ENCODE measurements around the gene KRTAP10-7.
"Not testable (repeated sequence)": the region's sequence is repeated elsewhere in the genome, so short reads cannot be mapped to it uniquely, and the experiment has no call there.

Gene KRTAP10-7

DNA sequence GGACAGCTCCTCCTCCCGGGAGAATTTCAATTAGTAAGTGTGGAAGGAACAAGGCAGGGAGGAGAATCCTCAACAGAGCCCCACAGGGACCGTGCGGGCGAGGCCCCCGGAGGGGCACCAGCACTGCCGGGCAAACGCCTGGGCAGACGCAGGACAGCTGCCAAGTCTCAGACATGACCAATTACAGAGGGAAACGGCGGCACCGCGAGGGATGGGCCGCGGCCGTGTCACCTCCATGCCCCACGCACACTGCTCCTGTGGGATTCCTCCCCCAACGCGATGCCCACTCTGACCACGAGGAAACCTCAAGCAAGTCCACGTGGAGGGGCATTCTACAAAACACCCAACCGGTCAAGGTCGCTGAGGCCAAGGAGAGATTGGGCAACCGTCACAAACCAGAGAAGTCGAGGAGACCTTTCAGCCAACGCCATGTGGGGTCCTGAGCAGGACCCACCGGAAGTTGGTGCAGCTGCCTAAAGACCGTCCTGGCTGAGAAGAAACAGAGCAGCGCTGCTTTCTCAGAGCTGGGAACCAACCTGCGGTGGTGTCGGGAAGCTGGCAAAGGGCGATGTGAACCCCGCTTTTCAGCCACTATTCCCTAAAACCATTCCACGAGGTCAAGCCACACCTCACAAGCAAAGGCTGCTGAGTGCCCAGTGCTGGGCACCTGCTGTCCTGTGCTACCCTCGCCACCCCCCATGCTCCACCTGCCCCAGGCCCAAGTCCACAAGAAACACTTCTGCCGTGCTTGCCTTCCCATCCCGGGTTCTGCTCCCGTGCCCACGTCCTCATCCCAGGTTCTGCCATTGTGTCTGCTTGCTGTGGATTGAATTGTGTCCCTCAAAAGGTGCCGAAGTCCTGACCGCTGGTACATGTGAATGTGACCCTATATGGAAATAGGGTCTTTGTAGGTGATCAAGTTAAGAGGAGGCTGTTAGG, 28.3 kb upstream of the KRTAP10-7 start:
- DNase-seq (ENCODE audit: low read depth), result no peak

DNA sequence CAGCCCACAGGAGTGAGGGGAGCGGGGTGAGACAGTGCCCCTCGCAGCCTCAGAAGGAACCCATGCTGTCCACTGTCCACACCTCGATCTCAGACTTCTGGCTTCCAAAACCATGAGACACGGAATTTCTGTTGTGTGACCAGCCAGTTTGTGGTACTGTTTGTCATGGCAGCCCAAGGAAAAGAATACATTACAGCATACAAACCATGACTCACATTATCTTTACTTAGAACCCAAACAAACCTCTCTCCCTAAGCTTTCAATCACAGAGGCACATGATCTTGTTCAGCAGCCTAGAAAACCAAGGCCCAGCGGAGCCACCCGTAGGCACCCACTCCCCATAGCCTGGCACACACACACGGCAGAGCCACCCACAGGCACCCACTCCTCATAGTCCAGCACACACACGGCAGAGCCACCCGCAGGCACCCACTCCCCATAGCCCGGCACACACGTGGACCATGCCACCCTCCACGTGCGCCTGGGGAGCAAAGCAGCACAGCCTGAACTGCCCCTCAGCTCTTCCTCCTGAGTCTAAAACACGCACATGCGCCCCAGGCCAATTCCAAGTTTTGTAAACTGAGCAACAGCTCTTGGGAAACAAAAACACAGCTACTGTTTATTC, 27.3 kb upstream of the KRTAP10-7 start:
- DNase-seq (ENCODE audit: low read depth), result no peak

DNA sequence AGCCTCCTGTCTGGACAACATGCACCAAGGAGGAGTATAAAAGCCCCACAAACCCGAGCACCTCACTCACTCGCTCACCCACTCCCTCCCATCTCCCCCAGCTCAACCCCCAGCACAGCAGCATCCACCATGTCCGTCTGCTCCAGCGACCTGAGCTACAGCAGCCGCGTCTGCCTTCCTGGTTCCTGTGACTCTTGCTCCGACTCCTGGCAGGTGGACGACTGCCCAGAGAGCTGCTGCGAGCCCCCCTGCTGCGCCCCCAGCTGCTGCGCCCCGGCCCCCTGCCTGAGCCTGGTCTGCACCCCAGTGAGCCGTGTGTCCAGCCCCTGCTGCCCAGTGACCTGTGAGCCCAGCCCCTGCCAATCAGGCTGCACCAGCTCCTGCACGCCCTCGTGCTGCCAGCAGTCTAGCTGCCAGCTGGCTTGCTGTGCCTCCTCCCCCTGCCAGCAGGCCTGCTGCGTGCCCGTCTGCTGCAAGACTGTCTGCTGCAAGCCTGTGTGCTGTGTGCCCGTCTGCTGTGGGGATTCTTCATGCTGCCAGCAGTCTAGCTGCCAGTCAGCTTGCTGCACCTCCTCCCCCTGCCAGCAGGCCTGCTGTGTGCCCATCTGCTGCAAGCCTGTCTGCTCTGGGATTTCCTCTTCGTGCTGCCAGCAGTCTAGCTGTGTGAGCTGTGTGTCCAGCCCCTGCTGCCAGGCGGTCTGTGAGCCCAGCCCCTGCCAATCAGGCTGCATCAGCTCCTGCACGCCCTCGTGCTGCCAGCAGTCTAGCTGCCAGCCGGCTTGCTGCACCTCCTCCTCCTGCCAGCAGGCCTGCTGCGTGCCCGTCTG, 26.6 kb upstream of the KRTAP10-7 start, which contains the start of gene KRTAP10-4:
Gene KRTAP10-4 (plus strand): TSS at position 100 of the 827 bp plus-strand sequence. CDS start 30 bp downstream, at position 130.
- not testable (repeated sequence) for DNase-seq (ENCODE audit: low read depth)

DNA sequence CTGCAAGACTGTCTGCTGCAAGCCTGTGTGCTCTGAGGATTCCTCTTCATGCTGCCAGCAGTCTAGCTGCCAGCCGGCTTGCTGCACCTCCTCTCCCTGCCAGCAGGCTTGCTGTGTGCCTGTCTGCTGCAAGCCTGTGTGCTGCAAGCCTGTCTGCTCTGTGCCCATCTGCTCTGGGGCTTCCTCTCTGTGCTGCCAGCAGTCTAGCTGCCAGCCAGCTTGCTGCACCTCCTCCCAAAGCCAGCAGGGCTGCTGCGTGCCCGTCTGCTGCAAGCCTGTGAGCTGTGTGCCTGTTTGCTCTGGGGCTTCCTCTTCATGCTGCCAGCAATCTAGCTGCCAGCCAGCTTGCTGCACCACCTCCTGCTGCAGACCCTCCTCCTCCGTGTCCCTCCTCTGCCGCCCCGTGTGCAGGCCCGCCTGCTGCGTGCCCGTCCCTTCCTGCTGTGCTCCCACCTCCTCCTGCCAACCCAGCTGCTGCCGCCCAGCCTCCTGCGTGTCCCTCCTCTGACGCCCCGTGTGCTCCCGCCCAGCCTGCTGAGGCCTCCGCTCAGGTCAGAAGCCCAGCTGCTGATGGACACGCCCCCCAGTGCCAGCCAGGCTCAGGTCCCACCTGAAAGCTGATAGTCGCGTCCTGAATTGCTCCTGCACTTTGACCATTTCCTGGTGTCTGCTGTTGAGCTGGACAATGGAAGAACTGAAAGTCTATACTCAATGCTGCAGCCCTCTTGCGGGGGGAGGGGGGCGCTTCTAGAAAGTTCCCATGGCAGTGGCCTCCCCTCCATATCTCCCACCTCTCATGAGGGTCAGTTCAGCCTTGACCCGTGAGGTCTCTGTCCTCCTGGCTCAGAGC, 25.7 kb upstream of the KRTAP10-7 start:
- no peak for DNase-seq (ENCODE audit: low read depth)

DNA sequence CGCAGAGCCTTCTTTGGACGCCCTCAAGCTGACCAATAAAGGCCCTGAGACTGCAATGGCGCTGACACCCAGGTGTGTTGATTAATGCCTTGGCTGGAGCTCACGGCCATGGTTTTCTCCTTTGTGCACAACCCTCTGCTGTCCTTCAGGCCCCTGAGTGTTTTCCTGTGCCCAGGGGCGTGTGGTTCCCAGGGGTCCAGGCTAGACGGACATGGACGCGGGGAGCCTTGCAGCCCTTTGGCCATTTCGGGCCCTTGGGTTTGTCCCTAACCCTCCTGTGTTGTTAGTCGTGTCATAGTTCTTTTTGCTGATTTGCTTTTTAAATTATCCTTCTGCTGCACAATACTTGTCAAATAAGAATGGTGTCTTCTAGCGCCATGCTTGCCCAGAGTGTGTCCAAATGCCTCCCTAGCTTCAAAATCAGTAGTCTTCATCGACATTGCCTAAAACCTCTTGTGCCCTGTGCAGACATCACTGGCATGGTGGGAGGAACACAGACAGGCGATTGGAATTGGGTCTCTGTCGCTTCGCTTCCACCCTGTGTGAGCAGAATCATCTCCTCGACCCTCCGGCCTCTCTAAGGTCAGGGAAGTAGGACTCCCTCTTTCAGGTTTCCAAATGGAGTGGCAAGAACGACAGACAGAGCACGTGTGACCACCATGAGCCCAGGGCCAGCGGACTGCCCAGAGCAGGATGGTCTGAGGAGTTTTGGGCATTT, 24.9 kb upstream of the KRTAP10-7 start:
- no peak for DNase-seq (ENCODE audit: low read depth)

DNA sequence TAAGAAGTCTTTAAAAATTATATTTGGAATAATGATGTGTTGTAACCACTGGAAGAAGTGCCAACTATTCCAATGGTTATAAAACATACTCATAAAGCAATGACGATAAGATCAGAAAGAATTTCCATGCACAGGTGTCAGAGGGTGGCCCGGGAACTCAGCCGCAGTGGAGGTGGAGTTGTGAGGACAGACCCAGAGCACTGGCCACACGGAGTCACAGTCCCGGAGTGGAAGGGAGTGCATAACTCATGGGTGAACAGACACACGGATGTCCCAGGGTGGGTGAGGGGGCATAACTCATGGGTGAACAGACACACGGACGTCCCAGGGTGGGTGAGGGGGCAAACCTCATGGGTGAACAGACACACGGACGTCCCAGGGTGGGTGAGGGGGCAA, 24.4 kb upstream of the KRTAP10-7 start:
- no peak for DNase-seq (ENCODE audit: low read depth)

DNA sequence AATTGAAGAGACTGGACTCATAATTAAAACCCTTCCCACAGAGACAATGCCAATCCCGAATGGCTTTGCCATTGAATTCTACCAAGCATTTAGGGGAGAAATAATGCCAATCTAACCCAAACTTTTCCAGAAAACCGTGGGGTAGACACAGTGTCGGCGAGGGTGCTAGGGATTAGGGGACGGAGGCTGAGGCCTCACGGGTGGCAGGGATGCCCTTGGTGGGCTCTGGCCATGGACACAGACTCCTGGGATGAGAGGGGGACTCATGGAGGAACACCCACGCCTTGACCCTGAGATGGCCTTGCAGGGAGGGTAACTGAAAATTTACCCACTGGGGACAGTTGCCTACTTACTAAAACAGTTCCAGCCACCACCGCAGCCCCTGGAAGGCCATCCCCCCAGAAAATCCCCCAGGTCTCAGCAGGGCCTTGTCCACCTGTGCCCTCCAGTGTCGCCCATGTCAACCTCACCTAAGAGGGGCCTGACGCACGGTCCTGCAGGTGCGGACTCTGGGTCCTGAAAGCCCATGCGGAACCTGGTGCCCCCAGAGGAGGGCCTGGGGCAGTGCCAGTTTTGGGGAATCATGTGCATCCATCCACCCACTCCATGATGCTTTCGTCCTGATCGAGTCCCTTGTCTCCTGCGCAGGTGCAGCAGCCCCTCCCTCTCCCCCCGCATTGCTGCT, 21.9 kb upstream of the KRTAP10-7 start:
- DNase-seq (ENCODE audit: low read depth), result no peak

DNA sequence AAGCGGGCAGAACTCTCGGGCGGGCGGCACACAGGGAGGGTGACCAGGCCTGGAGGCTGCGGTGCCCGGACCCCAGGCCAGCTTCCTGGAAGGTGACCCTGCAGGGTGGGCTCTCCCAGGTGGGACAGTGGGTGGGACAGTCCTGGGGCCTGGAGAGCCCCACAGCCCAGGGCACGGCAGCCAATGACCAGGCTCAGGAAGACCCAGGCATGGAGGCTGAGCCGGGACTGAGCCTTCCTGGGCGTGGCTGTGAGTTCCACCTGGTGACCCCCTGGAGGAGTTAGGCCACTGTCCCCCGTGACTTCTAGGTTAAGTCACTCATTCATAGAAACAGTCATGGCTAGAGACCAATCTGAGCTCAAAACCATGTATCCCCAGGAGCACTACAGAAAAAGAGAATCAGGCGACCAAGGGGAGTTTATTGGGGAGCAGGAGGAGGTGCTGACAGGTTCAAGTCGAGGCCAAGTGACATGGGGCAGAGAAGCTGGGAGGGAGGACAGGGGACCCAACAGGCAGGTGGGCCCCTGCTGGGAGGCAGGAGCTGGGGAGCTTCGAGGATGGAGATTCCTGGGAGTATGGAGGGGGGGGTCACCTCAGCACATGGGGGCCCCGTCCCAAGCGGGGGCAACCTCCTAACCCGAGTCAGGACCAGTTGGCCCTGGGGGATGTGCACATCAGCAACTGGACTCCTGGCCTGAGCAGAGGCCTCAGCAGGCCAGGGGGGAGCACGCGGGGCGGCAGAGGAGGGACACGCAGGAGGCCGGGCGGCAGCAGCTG, 21.2 kb upstream of the KRTAP10-7 start:
- DNase-seq (ENCODE audit: low read depth), result no peak

DNA sequence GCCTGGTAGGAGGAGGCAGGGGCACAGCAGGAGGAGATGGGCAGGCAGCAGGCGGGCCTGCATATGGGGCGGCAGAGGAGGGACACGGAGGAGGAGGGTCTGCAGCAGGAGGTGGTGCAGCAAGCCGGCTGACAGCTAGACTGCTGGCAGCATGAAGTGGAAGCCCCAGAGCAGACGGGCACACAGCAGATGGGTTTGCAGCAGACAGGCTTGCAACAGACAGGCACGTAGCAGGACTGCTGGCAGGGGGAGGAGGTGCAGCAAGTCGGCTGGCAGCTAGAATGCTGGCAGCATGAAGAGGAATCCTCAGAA, 20.6 kb upstream of the KRTAP10-7 start:
- no peak for DNase-seq (ENCODE audit: low read depth)

DNA sequence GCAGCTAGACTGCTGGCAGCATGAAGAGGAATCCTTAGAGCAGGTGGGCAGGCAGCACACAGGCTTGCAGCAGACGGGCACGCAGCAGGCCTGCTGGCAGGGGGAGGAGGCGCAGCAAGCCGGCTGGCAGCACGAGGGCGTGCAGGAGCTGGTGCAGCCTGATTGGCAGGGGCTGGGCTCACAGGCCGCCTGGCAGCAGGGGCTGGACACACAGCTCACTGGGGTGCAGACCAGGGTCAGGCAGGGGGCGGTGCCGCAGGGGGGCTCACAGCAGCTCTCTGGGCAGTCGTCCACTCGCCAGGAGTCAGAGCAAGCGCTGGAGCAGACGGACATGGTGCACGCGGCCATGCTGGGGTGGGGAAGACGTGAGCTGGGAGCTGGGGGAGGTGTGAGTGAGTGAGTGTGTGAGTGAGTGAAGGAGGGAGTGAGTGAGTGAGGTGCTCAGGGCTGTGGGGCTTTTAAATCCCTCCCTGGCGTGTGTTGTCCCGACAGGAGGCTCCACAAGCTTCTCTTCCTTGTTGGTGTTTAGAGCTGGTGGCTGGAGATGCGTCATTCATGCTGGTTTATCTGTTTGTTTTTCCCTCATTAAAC, 20.1 kb upstream of the KRTAP10-7 start, which contains the start of gene KRTAP10-5:
Gene KRTAP10-5 (minus strand): TSS at position 374 of the 591 bp plus-strand sequence. CDS start 26 bp downstream, at position 348.
- not testable (repeated sequence) for DNase-seq (ENCODE audit: low read depth)

DNA sequence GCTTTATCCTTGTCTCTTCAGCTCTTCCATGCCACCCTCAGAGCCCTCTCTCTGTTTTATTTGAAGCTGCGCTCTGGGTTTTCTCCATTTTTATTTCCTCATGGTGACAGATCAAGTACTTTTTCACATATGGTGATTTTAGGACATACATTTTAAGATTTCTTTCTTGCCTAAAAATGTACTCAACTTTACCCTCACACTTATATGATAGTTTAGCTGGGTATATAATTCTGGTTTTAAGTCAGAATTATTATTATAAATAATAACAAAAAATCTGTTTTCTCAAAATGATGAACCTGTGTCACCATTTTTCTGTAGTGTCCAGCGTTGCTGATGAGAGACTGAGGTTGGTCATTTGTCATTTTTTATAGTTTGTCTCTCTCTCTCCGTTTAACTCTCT, 19.2 kb upstream of the KRTAP10-7 start:
- DNase-seq (ENCODE audit: low read depth), result no peak

DNA sequence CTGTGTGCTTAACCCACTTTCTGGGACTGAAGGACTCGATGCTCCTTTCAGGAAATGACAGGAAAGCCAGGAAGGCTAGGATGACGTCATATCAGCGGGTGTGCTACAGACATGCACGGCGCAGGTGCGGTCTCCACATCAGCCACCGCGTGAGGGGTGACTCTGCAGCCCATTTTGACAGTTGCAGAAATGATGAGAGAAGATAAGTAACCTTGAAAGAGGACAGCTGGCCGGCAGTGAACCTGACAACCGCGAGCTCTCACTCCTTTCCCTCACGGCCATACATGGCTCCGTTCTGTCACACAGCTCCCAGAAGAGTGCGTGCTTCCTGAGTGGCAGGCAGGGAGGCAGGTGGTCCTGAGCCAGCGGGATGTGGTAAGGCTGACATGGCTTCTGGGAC, 18.3 kb upstream of the KRTAP10-7 start:
- DNase-seq (ENCODE audit: low read depth), result no peak

DNA sequence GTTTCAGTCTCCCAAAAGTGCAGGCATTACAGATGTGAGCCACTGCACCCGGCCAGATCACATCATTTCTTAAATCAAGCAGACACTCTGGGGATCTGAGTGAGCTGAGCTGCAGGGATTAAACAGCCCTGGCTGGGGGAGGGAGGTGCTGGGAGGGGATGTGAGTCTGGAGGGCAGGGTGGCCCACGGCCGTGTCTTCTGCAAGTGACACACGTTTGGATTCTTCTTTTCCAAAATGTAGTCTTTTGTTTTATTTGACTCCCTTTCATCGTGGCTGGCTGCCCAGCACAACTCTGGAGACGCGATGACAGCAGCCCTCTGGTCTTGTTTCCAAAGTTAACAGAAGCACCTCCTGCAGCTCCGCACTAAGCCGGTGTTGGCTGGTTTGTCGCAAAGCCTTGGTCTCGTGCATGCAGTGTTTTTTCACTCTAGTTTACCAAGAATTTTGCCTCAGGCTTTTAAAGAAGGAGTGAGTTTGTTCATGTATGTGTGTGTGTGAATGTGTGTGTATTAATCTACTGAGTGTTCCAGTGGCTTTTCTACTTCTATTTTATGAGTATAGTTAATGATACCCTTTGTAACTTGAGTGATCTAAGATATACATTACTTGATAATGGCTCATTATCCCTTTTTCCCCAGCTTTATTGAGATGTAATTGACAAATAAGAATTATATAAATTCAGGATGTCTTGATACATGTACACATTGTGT, 17.2 kb upstream of the KRTAP10-7 start:
- DNase-seq (ENCODE audit: low read depth), result no peak

DNA sequence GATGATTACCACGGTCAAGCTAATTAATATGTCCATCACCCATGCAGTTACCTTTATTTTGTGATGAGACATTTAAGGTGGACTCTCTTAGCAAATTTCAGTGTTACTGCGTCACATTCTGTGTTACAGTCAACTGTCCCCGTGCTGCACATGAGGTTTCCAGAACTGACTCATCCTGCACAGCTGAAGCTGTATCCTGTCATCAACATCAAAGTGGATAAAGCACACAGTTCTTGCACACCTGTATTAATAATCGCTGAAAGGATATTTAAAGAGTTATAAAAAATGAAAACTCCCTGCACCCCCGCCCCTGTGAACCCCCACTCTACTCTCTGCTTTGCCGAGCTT, 16.6 kb upstream of the KRTAP10-7 start:
- no peak for DNase-seq (ENCODE audit: low read depth)

DNA sequence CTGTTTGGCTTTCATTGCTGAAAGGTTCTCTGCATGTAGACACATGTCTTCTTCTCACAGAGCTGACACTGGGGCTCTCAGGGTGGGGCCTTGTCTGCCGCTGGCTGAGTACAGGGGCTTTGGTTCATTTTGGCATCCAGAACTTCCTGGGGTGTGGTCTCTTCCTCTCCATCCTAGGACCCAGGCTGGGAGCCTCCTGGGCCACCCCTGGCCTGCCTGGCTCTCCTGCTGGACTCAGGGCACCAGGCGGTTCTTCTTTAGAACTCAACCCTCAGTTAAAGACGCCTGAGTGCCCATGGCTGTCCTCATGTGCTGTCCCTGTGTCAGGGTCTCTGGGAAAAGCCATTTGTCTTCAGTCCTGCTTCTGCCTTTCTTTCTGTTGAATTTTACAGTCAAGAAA, 14.5 kb upstream of the KRTAP10-7 start:
- DNase-seq (ENCODE audit: low read depth), result no peak

DNA sequence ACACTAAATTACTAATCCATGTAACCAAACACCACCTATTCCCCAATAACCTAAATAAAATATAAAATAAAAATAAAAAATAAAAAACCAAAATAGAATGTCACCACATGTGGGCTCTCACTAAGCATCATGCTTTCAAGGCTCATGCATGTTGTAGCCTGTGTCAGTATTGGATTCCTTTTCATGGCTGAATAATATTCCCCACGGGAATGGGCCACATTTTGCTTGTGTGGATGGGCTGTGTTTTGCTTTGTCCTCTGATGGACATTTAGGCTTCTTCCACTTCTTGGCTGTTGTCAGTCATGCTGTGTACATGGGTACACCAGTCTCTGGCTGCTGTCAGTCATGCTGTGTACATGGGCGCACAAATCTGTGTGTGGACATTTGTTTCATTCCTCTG, 11.3 kb upstream of the KRTAP10-7 start:
- no peak for DNase-seq (ENCODE audit: low read depth)

DNA sequence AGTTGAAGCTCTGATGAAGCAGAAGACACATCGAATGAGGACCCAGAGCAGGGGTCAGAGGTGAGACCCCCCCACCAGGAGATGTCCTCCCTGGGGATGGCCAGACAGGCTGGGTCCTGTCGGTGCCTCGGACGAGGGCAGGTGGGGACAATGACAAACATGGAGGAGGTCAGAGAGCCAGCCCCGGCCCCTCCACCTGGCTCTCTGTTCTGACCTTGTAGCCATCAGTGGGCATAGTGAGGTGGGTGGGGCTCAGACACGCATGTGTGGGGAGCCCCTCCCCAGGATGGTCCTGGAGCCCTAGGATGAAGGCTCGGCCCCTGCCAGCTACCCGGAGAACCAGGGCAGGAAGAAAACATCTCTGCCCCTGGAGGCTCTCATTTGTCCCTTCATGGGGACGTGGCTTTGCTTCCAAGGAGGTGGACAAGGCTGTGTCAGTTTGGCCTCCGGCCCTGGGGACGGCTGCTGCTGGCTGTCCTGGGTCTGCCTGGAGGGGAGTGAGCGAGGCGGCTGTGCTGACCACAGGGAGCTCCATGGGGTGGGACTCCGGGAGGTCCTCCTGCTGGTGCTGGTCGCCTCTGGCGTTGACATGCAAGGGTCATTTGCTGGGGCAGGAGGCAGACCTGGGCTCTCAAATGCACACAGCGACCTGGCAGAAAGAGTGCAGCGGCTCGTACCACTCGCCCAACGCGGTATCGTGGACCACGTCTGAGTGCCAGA, 10.7 kb upstream of the KRTAP10-7 start:
- no peak for DNase-seq (ENCODE audit: low read depth)

DNA sequence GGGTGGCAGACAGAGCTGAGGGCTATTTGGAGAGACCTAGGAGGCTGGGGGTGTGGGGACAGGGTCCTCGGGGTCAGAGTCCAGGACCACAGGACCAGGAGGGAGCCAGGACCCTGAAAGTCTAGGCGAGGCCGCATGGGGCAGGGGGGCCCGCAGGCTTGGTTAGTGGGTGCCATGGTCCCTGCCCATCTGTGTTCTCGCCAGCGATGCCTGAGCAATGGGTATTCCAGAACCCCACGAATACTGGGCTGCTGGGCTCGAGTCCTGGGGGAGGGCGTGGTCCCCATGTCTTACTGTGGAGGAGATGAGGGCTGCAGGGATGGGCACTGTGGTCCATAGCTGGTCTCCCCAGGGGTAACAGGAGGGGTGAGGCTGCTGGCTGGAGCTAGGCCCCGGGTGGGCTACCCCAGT, 10.1 kb upstream of the KRTAP10-7 start:
- no peak for DNase-seq (ENCODE audit: low read depth)
